ENCODE results near the gene CCSAP. TPM values are rescaled to one million over a fixed set of nuclear protein-coding genes. Genes with fewer than 3 reads are reported as not detected.

CCSAP gene
- total and polyA plus RNA-seq, 4 donors: 1.6 to 11.1 (median 4.6) TPM

DNA sequence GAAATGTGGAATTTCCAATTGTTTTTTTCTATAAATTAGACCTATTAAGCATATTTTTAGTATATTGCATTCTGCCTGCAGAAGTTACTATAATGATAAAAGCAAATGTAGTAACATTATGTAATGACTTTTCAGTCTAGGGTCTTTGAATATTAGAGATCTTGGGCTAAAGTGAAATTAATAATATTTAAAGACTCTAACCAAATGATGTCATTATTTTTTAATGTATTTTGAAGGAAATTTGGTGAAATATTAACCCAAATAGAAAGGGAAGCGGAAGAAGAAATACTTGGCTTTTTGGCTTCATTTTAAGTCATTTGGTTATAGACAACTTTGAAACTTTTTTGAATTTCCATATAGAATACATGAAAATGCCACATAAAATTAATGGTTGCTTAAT lies 45.1 kb downstream of the CCSAP start:
- peaks cover 0 to 5% (median 0%) of the 10 kb centered on the region in 5 donors for H3K4me1 ChIP-seq (ENCODE audit: control insufficient read depth in 5 of 5, insufficient read depth in 5 of 5, low read length in 5 of 5)
- peaks cover 14 to 28% (median 17%) of the 10 kb centered on the region in 4 donors for H3K36me3 ChIP-seq (ENCODE audit: control insufficient read depth in 4 of 4, insufficient read depth in 4 of 4, low read length in 4 of 4)
- DNase-seq: no peak
- 98 to 99% methylated on average over 1 of the region's 1 CpG for WGBS, 2 donors
- H3K27ac ChIP-seq (ENCODE audit: low read depth in 1 of 2, low read length in 1 of 2): no peak overlapping the region
- H3K9ac ChIP-seq (ENCODE audit: insufficient read depth in 1 of 2, low read length in 2 of 2): no peak overlapping the region
- no peaks in the 10 kb centered on the region for H3K27me3 ChIP-seq (ENCODE audit: control insufficient read depth in 3 of 3, insufficient read depth in 3 of 3, low read length in 2 of 3)
- TF ChIP-seq, protein P1, sequence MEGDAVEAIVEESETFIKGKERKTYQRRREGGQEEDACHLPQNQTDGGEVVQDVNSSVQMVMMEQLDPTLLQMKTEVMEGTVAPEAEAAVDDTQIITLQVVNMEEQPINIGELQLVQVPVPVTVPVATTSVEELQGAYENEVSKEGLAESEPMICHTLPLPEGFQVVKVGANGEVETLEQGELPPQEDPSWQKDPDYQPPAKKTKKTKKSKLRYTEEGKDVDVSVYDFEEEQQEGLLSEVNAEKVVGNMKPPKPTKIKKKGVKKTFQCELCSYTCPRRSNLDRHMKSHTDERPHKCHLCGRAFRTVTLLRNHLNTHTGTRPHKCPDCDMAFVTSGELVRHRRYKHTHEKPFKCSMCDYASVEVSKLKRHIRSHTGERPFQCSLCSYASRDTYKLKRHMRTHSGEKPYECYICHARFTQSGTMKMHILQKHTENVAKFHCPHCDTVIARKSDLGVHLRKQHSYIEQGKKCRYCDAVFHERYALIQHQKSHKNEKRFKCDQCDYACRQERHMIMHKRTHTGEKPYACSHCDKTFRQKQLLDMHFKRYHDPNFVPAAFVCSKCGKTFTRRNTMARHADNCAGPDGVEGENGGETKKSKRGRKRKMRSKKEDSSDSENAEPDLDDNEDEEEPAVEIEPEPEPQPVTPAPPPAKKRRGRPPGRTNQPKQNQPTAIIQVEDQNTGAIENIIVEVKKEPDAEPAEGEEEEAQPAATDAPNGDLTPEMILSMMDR (IDR thresholded peaks at IDR 0.05; ENCODE audit: control extremely low read depth, extremely low read depth): no peak
- no peak overlapping the region for H3K4me3 ChIP-seq
- no peaks in the 10 kb centered on the region for H3K9me3 ChIP-seq (ENCODE audit: control insufficient read depth in 4 of 4, insufficient read depth in 3 of 4, low read length in 3 of 4)
- no peak for ATAC-seq (ENCODE audit: insufficient read depth, low FRiP score)

DNA sequence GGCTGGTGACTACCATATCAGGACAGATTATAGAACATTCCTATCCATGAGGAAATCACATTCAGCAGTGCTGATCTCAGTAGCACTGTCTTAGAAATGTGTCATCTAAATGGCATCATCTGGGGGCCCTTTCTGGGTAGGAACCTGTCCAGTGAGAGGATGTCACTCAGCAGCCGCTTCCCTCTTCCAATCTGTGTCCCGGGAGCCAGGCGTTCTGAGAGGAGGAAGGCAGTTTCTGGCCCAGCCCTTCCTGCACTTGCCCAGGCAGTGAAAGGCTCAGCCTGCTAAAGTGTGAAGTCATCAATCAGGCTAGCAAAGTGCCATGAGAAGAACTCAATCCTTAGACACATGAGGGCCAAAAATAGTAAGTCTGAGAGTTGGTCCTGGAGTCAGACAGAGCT lies 46.3 kb downstream of the CCSAP start:
- H3K9me3 ChIP-seq (ENCODE audit: control insufficient read depth in 4 of 4, insufficient read depth in 3 of 4, low read length in 3 of 4): no peaks in the 10 kb centered on the region
- H3K27me3 ChIP-seq (ENCODE audit: control insufficient read depth in 3 of 3, insufficient read depth in 3 of 3, low read length in 2 of 3): no peaks in the 10 kb centered on the region
- H3K4me1 ChIP-seq (ENCODE audit: control insufficient read depth in 5 of 5, insufficient read depth in 5 of 5, low read length in 5 of 5): peaks cover 0 to 5% (median 0%) of the 10 kb centered on the region in 5 donors
- TF ChIP-seq, protein P1 (IDR thresholded peaks at IDR 0.05; ENCODE audit: control extremely low read depth, extremely low read depth): no peak
- peaks cover 14 to 29% (median 16%) of the 10 kb centered on the region in 4 donors for H3K36me3 ChIP-seq (ENCODE audit: control insufficient read depth in 4 of 4, insufficient read depth in 4 of 4, low read length in 4 of 4)
- WGBS, 2 donors: 64 to 78% methylated on average over 3 of the region's 3 CpGs
- H3K9ac ChIP-seq (ENCODE audit: insufficient read depth in 1 of 2, low read length in 2 of 2): no peak overlapping the region
- DNase-seq (no peak), ATAC-seq (ENCODE audit: insufficient read depth, low FRiP score) (no peak)
- H3K4me3 ChIP-seq: no peak overlapping the region
- peak overlapping the region in 1 of 2 donors; percentile 70 for H3K27ac ChIP-seq (ENCODE audit: low read depth in 1 of 2, low read length in 1 of 2)

DNA sequence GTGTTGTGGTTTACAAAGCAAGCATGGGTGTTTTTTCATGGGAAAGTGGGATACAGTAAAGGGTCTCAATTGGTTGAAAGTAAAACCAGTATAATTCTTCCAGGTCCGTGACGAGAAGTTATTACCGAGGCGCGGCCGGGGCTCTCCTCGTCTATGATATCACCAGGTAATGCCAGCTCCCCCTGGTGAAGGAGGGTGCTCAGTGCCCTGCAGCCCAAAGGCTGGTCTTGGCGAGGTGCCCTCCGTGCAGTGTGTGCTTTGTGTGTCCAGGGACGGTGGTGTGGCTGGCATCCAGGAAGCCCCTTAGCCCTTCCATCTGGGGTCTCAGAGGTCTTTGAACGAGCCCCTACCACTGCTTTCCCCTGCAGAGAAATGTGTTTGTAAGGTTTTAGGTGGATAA lies 47.1 kb downstream of the CCSAP start:
- Histone ChIP-seq H3K4me3 (no peak overlapping the region), H3K36me3 (ENCODE audit: control insufficient read depth in 4 of 4, insufficient read depth in 4 of 4, low read length in 4 of 4) (peaks cover 15 to 33% (median 19%) of the 10 kb centered on the region in 4 donors), H3K9ac (ENCODE audit: insufficient read depth in 1 of 2, low read length in 2 of 2) (no peak overlapping the region), H3K9me3 (ENCODE audit: control insufficient read depth in 4 of 4, insufficient read depth in 3 of 4, low read length in 3 of 4) (no peaks in the 10 kb centered on the region), H3K27me3 (ENCODE audit: control insufficient read depth in 3 of 3, insufficient read depth in 3 of 3, low read length in 2 of 3) (no peaks in the 10 kb centered on the region), H3K27ac (ENCODE audit: low read depth in 1 of 2, low read length in 1 of 2) (no peak overlapping the region), H3K4me1 (ENCODE audit: control insufficient read depth in 5 of 5, insufficient read depth in 5 of 5, low read length in 5 of 5) (peaks cover 0 to 5% (median 0%) of the 10 kb centered on the region in 5 donors)
- DNase-seq: no peak
- 94% methylated on average over 11 of the region's 11 CpGs for WGBS, 2 donors
- no peak for ATAC-seq (ENCODE audit: insufficient read depth, low FRiP score)
- TF ChIP-seq, protein P1 (IDR thresholded peaks at IDR 0.05; ENCODE audit: control extremely low read depth, extremely low read depth): no peak

All from lung (tissue), 12 donors.